ENCODE results near the gene SDK1.

- TF ChIP-seq CTCF (IDR thresholded peaks at IDR 0.05) (no peak), POLR2A (IDR thresholded peaks at IDR 0.05) (no peak)
Observed at GRCh38 chr7:3825491-3825890, 524.4 kb downstream of the SDK1 start.
